Skin of body (tissue), 2 donors: Measurements from ENCODE around the gene ZNF358. TPM values are rescaled to one million over a fixed set of nuclear protein-coding genes. Genes with fewer than 3 reads are reported as not detected.

Experiments used
- DNase-seq: peaks from one replicate; lab custom pipeline; 2025; lab: John Stamatoyannopoulos, UW
- total RNA-seq: library from RNA; depleted of rRNA; stranded (reverse); fragments of >200 nt; gene quantifications from one replicate; pipeline ENCODE4 v1.2.3, GENCODE V29; 2014

The ZNF358 gene
- total RNA-seq, 1 donor from 2014 or later = 7.4 TPM

DNA sequence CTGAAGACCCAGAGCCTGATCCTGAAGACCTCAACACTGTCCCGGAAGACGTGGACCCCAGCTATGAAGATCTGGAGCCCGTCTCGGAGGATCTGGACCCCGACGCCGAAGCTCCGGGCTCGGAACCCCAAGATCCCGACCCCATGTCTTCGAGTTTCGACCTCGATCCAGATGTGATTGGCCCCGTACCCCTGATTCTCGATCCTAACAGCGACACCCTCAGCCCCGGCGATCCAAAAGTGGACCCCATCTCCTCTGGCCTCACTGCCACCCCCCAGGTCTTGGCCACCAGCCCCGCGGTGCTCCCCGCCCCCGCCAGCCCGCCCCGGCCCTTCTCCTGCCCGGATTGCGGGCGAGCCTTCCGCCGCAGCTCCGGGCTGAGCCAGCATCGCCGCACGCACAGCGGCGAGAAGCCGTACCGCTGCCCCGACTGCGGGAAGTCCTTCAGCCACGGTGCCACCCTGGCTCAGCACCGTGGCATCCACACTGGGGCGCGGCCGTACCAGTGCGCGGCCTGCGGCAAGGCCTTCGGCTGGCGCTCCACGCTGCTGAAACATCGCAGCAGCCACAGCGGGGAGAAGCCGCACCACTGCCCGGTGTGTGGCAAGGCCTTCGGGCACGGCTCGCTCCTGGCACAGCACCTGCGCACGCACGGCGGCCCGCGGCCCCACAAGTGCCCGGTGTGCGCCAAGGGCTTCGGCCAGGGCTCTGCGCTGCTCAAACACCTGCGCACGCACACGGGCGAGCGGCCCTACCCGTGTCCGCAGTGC, 3.6 kb downstream of the ZNF358 start:
- DNase-seq = no peak

DNA sequence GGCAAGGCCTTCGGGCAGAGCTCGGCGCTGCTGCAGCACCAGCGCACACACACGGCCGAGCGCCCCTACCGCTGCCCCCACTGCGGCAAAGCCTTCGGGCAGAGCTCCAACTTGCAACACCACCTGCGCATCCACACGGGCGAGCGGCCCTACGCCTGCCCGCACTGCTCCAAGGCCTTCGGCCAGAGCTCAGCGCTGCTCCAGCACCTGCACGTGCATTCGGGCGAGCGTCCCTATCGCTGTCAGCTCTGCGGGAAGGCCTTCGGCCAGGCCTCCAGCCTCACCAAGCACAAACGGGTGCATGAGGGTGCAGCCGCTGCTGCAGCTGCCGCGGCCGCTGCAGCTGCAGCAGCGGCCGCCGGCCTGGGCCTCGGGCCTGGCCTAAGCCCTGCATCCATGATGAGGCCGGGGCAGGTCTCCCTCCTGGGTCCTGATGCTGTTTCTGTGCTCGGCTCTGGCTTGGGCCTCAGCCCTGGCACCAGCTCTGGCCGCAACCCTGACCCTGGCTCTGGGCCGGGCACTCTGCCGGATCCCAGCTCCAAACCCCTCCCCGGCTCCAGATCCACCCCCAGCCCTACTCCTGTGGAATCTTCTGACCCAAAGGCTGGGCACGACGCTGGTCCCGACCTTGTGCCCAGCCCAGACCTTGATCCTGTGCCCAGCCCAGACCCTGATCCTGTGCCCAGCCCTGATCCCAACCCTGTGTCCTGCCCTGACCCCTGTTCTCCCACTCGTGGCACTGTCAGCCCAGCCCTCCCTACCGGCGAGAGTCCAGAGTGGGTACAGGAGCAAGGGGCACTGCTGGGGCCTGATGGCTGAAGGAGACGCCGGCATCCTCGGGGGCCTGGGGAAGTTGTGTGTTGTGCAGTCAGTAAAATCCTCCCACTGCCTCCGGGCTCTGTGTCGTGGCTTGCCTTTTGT, 4.5 kb downstream of the ZNF358 start:
- DNase-seq = no peak

DNA sequence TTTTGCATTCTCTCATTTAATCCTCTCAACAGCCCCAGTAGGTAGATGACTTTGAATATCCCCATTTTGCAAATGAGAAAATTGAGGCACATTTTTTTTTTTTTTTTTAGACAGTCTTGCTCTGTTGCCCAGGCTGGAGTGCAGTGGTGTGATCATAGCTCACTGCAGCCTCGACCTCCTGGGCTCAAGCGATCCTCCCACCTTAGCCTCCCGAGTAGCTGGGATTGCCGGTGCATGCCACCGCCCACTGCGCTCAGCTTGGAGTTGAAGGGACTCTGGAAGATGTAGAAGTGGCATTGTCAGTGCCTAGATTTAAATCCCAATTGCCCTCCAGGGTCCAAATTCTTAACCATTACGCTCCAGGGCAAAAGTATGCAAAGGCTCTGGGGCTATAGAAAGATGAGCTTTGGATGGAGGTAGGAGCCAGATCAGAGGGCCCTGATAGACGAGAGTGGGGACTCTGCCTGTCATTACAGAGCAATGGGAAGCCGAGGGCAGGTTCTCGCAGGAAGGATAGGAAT, 5.7 kb downstream of the ZNF358 start:
- DNase-seq = no peak

DNA sequence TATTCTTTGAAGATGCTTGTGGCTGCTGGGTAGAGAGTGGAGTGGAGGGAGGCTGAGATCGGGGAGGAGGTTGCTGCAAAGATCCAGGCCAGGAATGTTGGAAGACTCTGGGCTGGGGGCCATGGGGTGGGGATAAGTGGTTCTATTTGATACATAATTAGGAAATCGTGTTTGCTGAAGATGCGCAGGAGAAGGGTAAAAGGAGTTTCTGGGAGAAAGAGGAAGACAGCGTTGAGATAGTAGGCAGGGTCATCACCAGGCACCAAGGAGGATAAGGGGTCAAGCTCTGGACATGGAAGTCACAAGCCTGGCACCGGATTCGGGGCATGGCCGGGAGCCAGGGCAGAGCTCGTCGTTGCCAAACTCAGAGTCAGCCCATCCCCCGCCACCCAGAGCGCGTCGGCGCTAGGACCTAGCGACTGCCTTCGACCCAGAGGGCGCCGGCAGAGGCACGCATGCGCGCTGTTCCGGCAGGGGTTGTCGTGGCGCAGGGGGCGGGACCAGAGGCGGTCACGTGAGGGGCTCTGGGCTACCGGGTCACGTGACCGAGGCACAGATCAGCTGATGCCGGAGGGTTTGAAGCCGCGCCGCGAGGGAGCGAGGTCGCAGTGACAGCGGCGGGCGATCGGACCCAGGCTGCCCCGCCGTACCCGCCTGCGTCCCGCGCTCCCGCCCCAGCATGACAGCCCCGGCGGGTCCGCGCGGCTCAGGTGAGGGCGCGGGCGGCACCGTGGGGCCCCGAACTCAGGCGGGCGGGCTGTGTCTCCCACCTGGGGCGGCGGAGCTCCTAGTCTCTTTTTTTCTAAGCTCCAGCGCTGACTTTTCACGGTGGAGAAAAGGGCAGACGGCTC, 6.4 kb downstream of the ZNF358 start, which contains the start of gene MCOLN1:
TSS of gene MCOLN1 (plus strand) at position 553 of the 851 bp plus-strand sequence. CDS start at position 680, 127 bp downstream.
- peak; percentile 96 for DNase-seq

DNA sequence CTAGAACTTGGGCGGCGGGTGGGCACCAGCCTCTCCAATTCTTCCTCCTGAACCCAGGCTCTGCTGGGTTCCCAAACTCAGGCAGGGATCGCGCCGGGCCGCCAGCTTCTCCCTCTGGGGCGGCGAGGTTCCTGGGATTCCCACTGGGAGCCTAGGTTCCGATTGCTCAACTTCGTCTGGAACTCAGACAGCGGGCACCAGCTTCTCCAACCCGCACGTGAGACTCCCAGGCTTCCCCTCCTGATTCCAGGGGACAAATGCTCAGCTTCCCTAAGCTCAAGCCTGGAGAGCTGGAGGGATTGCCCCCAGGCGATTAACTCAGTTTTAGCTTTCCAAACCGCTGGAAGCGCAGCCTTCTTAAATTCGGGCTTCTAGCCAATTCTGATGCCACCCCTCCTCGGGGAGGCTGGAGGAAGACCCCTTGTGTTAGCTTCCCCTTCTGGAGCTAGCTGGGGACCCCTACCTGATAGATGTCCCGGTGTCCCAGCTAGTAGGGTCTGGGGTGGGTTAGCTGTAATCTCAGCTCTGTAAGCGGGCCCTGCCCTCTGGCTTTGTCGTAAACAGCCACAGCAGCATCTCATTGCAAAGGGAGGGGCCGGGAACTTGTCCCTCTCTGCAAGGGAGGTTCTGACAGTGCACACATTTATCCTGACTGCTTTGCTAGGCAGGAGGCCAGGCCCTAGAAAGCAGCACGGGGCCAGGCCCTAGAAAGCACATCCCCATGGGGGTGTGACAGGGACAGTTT, 7.2 kb downstream of the ZNF358 start:
- no peak for DNase-seq

DNA sequence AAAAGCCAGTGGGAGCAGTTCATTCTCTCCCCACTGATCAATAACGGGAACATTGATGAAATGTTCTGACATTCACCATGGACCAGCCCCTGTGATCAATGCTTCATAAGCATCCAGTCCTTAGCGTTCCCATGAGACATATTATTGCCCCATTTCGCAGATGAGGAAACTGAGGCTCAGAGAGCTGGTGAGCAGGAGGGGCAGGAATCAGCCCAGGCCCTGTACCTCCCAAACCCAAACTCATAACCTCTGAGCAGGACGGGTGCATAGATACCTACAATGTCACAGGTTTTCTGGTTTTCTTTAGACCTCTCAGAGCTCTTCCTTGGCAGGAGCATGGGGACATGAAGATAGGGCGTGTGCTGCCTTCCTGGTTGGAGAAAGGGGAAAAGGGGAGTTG, 8.6 kb downstream of the ZNF358 start:
- no peak for DNase-seq

DNA sequence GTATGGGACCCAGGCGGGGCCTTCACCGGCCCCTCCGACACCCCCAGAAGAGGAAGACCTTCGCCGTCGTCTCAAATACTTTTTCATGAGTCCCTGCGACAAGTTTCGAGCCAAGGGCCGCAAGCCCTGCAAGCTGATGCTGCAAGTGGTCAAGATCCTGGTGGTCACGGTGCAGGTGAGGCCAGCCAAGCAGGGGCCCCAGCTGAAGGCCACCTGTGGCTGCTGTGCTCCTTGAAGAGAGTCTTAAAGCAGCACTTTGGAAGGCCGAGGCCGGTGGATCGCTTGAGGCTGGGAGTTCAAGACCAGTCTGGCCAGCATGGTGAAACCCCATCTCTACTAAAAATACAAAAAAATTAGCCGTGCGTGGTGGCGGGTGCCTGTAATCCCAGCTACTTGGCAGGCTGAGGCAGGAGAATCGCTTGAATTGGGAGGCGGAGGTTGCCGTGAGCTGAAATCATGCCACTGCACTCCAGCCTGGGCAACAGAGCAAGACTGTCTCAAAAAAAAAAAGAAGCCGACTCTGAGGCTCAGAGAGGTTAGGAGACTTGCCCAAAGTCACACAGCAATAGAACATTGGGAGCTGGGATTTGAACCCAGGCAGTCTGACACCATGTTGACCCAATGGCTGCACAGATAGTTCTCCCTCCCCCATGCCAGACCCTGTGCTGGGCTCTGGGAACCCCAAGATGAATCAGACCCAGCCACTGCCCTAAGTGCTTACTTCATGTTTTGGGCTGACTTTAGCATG, 9.3 kb downstream of the ZNF358 start:
- DNase-seq = no peak

DNA sequence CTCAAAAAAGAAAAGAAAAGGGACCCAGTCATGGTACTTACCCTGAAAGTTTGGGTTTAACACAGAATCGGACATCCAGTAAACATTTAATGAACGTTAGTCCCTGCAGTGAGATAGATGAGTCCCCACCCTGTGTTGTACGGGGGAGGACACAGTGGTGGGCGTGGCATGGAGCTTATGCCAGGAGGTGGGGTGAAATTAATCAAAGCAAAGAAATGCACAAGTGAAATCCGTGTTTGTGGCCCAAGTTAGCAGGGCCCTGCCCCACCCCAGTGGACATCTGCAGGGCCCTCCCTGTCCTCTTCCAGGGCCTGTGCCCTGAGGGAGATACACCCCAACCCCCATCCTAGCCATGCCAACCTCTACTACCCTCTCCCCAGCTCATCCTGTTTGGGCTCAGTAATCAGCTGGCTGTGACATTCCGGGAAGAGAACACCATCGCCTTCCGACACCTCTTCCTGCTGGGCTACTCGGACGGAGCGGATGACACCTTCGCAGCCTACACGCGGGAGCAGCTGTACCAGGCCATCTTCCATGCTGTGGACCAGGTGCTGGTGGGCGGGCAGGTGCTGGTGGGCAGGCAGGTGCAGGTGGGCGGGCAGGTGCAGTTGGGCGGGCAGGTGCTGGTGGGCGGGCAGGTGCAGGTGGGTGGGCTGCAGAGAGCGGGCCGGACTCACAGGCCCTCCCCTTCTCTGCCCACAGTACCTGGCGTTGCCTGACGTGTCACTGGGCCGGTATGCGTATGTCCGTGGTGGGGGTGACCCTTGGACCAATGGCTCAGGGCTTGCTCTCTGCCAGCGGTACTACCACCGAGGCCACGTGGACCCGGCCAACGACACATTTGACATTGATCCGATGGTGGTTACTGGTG, 10.4 kb downstream of the ZNF358 start:
- no peak for DNase-seq

DNA sequence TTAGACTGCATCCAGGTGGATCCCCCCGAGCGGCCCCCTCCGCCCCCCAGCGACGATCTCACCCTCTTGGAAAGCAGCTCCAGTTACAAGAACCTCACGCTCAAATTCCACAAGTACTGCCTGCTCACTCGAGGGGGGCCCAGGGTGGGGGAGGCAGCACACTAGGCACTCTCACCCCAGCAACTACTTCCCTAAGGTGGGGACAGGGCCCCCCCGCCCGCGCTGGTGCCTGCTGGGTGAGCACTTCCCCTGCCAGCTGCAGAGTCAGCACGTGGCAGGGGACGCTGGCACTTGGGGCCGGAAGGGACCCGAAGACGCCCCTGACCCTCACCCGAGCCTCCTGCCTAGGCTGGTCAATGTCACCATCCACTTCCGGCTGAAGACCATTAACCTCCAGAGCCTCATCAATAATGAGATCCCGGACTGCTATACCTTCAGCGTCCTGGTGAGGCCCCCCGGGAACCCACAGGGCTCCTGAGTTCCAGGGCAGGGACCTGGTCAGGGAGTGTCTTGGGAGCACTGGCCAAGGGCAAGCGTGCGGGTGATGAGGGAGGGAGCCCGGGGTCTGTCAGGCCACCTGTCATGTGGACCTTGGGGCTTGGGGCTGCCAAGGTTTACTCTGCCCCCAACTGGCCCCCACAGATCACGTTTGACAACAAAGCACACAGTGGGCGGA, 11.8 kb downstream of the ZNF358 start:
- DNase-seq = no peak

DNA sequence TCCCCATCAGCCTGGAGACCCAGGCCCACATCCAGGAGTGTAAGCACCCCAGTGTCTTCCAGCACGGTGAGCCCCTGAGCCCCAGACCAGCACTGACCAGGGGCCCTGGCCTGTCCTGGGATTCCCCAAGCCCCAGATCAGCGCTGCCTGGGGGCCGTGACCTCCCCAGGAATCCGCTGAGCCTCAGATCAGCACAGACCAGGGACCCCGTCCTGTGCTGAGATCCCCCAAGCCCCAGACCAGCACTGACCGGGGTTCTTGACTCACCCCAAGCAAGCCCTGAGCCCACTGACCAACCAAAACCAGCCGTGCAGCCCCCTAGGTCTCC, 12.3 kb downstream of the ZNF358 start:
- DNase-seq = no peak

DNA sequence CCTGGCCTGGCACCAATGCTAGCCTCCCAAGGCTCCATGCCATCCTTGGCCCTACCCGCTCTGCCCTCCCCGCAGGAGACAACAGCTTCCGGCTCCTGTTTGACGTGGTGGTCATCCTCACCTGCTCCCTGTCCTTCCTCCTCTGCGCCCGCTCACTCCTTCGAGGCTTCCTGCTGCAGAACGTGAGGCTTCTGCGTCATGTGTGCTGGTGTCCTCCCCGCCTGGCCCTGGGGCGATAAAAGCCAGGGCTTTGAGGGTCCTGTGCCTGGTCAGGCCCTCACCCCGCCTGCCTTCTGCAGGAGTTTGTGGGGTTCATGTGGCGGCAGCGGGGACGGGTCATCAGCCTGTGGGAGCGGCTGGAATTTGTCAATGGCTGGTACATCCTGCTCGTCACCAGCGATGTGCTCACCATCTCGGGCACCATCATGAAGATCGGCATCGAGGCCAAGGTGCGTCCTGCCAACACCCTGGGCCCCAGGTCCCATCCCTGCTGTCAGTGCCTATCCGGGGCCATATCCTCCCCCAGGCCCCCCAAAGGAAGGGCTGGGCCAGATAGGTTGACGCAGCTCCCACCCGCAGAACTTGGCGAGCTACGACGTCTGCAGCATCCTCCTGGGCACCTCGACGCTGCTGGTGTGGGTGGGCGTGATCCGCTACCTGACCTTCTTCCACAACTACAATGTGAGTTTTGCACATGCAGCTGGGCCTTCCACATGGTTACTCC, 12.8 kb downstream of the ZNF358 start:
- no peak for DNase-seq

DNA sequence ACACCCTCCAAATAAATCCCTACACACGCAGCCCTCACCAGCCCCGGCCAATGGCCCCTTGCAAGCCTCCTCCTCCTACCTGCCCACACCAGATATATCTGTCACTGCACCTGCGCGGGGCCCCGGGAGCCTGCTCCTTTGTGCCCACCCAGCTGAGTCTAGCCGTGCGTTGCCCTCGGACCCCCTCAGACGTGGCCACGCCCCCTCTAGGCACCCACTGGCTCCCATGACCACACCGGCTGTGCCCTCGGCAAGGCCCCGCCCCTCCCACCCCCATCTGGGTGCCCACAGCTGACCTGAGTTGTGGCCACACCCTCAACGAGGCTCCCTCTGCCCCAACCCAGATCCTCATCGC, 13.3 kb downstream of the ZNF358 start:
- no peak for DNase-seq

DNA sequence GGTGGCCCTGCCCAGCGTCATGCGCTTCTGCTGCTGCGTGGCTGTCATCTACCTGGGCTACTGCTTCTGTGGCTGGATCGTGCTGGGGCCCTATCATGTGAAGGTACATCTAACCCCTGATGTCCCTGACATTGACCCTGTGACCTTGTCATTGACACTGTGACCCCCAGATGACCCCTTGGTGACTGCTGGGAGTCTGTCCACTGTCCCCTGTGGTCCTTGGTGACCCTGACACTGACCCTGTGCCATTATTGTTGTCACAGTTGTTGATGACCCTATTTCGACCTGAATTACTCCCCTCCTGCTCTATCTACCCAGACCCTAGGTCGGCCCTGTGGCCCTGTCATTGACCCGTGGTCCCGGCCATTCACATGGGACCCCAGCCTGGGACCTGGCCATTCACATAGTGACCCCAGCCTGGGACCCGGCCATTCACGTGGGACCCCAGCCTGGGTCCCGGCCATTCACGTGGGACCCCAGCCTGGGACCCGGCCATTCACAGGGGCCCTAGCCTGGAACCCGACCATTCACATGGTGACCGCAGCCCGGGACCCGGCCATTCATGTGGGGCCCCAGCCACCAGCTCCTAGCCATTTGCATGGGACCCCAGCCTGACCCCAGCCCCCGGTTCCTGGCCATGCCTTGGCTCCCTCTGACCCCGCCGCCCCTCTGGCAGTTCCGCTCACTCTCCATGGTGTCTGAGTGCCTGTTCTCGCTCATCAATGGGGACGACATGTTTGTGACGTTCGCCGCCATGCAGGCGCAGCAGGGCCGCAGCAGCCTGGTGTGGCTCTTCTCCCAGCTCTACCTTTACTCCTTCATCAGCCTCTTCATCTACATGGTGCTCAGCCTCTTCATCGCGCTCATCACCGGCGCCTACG, 13.9 kb downstream of the ZNF358 start:
- DNase-seq = no peak

DNA sequence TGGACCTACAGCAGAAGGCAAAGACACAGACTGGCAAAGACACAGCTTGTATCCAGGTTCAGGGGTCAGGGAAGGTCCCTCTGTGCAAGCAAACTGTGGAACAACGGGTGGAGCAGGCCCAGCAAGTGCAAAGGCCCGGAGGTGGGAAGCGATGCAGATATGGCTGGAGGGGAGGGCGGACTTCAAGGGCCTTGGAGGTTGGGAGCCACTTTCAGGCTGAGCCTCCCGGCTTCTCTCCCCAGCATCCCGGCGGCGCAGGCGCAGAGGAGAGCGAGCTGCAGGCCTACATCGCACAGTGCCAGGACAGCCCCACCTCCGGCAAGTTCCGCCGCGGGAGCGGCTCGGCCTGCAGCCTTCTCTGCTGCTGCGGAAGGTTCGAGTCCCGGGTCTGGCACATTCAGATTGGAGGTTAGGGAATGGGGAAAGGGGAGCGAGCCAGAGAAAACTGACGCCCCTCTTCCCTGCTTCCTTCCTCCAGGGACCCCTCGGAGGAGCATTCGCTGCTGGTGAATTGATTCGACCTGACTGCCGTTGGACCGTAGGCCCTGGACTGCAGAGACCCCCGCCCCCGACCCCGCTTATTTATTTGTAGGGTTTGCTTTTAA, 17.5 kb downstream of the ZNF358 start:
- no peak for DNase-seq

DNA sequence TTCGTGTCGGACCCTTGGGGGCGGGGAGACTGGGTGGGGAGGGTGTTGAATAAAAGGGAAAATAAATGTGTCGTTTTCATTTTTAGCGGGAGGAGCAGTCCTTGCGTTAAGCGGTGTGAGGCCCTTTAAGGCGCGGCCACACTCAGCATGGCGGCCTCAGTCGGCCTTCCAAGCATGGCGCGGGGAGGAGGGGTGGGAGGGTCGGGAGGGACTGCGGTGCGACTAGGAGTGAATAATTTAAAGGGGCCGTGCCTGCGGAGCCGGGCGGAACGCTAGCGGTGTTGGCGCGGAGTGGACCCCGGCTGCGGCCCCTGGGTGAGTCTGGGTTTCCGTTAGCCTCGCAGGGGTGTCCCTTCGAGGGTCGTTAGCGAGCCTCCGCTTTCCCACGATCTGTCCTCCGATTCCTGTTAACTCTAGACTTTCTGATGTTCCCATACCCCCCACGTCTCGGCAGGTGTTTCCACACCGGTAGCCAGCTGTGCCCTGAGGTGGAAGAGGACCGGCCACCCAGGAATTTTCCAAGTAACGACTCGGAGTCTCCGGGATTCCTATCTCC, 18.1 kb downstream of the ZNF358 start:
- peak; percentile 87 for DNase-seq

DNA sequence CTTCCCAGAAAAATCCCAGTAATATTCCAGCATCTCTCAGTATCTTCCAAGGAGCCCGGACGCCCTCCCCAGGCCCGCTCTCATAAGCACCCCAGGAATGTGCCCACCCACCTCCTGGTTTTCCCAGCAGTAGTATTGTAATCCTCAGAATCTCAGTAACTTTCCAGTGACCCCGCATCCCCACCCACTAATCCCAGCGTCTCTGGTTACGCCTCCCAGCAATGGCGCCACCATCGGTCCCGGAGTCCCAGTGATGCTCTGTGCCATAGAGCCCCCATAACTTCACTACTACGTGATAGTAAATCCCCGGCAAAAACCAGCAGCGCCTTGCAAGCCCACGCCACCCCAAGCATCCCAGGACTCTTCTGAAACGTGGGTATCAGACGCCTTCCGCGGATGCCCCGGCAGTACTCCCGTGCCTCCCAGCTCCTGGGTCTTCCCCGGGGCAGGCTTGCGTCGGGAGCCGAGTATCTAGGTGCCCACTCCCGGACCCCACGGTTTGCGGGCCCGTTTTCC, 18.7 kb downstream of the ZNF358 start:
- DNase-seq = peak; percentile 87
